K562 (cell line): Measurements from ENCODE around the gene PCBD2. TPM values are rescaled to one million over a fixed set of nuclear protein-coding genes. Genes with fewer than 3 reads are reported as not detected.

Experiments used
- ATAC-seq: fragments of 200-7000 bp; cut with Tn5 transposase; 3 replicates; pipeline ENCODE4 v1.9.1; 2020; ENCODE audit warnings: moderate library complexity
- BruUV-seq: library from RNA; stranded (reverse); fragments of 400-500 nt; replicated peaks from 2 replicates; lab custom pipeline; 2021; lab: Mats Ljungman, UMichigan
- CTCF ChIA-PET: fragments of 300-600 bp; formaldehyde crosslinking; extraction: SDS; loops from one replicate; lab custom pipeline; 2021; ENCODE audit warnings: low intra/inter-chr PET ratio; lab: Yijun Ruan, JAX
- POLR2A ChIA-PET: fragments of 300-600, 350-650 bp; sonication (Branson Sonifier 250); formaldehyde crosslinking; extraction: SDS; loops from one replicate; lab custom pipeline; 2021; ENCODE audit warnings: antibody characterized with exemption, inconsistent platforms; lab: Yijun Ruan, JAX
- DNase-seq, 4 experiments: peaks; one replicate each; pipeline versions ENCODE4 v3.0.0 to v3.0.0-alpha.2; 2011 to 2018; ENCODE audit warnings: low spot score in 3 of 4, mixed read lengths in 3 of 4; ENCODE audit errors: extremely low read depth in 1 of 4
- FAIRE-seq: peaks from 2 replicates; lab custom pipeline; 2011; peaks lifted over from hg19 to GRCh38; lab: Jason Lieb, UNC
- H2AFZ ChIP-seq: 2 replicates; pipeline ENCODE4 v1.6.0; 2011; ENCODE audit warnings: low read depth, low read length, control low read depth, inconsistent platforms
- H3K27ac ChIP-seq: fragments of 200-600 bp; 3 replicates; pipeline ENCODE4 v1.8.0; 2011; ENCODE audit warnings: low read depth, mild to moderate bottlenecking, control low read depth, inconsistent platforms, low read length, moderate library complexity, mixed read lengths; ENCODE audit errors: extremely low read depth
- H3K27me3 ChIP-seq, 2 experiments: fragments of 300-600 bp in 1 of 2; 2 replicates in 1 of 2; 3 replicates in 1 of 2; pipeline versions ENCODE4 v1.6.0 to v1.8.0; 2011; ENCODE audit warnings: inconsistent platforms in 2 of 2, low read length in 2 of 2, mild to moderate bottlenecking in 1 of 2, mixed read lengths in 1 of 2, moderate library complexity in 1 of 2; ENCODE audit not compliant: control insufficient read depth in 2 of 2, insufficient read depth in 2 of 2
- H3K36me3 ChIP-seq: fragments of 300-600 bp; 3 replicates; pipeline ENCODE4 v1.8.0; 2011; ENCODE audit warnings: mild to moderate bottlenecking, low read length, inconsistent platforms; ENCODE audit not compliant: control insufficient read depth, insufficient read depth
- H3K4me1 ChIP-seq, 2 experiments: fragments of 200-600 bp in 1 of 2; replicated peaks in 1 of 2; 2 replicates in 1 of 2; 3 replicates in 1 of 2; pipeline versions ENCODE4 v1.5.1 to v1.8.0; 2011; ENCODE audit warnings: inconsistent platforms in 2 of 2, low read length in 2 of 2, mild to moderate bottlenecking in 1 of 2, mixed read lengths in 1 of 2, moderate library complexity in 1 of 2; ENCODE audit not compliant: control insufficient read depth in 2 of 2, insufficient read depth in 2 of 2
- H3K4me2 ChIP-seq: 2 replicates; pipeline ENCODE4 v1.6.1; 2011; ENCODE audit warnings: low read length, control low read depth, inconsistent platforms, mixed read lengths; ENCODE audit not compliant: insufficient read depth
- H3K4me3 ChIP-seq: fragments of 200-600 bp; sonication (generic), shearing (Covaris generic); 2 replicates; pipeline ENCODE4 v1.5.1; 2016; ENCODE audit warnings: control low read depth, inconsistent platforms
- H3K79me2 ChIP-seq: fragments of 200-600 bp; 3 replicates; pipeline ENCODE4 v1.8.0; 2011; ENCODE audit warnings: low read length, inconsistent platforms; ENCODE audit not compliant: control insufficient read depth, insufficient read depth
- H3K9ac ChIP-seq, 2 experiments: 2 replicates each; pipeline versions ENCODE4 v1.6.0 to v1.6.1; 2011; ENCODE audit warnings: low read depth in 2 of 2, low read length in 2 of 2, control low read depth in 1 of 2, inconsistent platforms in 1 of 2, mild to moderate bottlenecking in 1 of 2, mixed read lengths in 1 of 2; ENCODE audit not compliant: insufficient read depth in 1 of 2
- H3K9me1 ChIP-seq: one replicate; pipeline ENCODE4 v1.6.0; 2011; ENCODE audit warnings: inconsistent platforms, mild to moderate bottlenecking, low read length, moderate library complexity; ENCODE audit not compliant: control insufficient read depth, insufficient read depth
- H3K9me3 ChIP-seq: replicated peaks from 2 replicates; pipeline ENCODE4 v1.5.1; 2011; ENCODE audit warnings: low read depth, low read length, inconsistent platforms; ENCODE audit not compliant: control insufficient read depth, insufficient read depth
- H4K20me1 ChIP-seq: replicated peaks from 2 replicates; pipeline ENCODE4 v1.6.1; 2011; ENCODE audit warnings: low read length, inconsistent platforms, mixed read lengths; ENCODE audit not compliant: control insufficient read depth, insufficient read depth
- ARID3B ChIP-seq: fragments of 250-450 bp; sonication (Bioruptor Pico); IDR thresholded peaks from 2 replicates; pipeline ENCODE4 v1.4.0; 2020; ENCODE audit warnings: borderline replicate concordance
- BCOR ChIP-seq: fragments of 450-650 bp; IDR thresholded peaks from 2 replicates; pipeline ENCODE4 v1.6.1; 2016
- CHD1 ChIP-seq: fragments of 200-600 bp; sonication (generic); IDR thresholded peaks from one replicate; pipeline ENCODE4 v1.6.1; 2012; ENCODE audit warnings: mild to moderate bottlenecking, moderate library complexity, low read length, inconsistent platforms
- DPF2 ChIP-seq: fragments of 450-650 bp; IDR thresholded peaks from 2 replicates; pipeline ENCODE4 v1.6.1; 2016
- KDM2B ChIP-seq: fragments of 250-450 bp; sonication (Bioruptor Pico); IDR thresholded peaks from 2 replicates; pipeline ENCODE4 v1.8.0; 2021; ENCODE audit warnings: mild to moderate bottlenecking, moderate library complexity
- KDM4B ChIP-seq, 2 experiments: fragments of 450-650 bp in 1 of 2; sonication (generic) in 1 of 2; IDR thresholded peaks; 2 replicates each; pipeline ENCODE4 v1.6.1; 2016 to 2017; ENCODE audit warnings: borderline replicate concordance in 2 of 2, antibody characterized with exemption in 1 of 2, low read depth in 1 of 2, mild to moderate bottlenecking in 1 of 2
- KLF10 ChIP-seq: fragments of 250-450 bp; sonication (Bioruptor Pico); IDR thresholded peaks from 2 replicates; pipeline ENCODE4 v1.6.1; 2021; ENCODE audit warnings: matching md5 sums
- MAX ChIP-seq: sonication (generic); formaldehyde crosslinking; IDR thresholded peaks from 2 replicates; pipeline ENCODE4 v1.9.0; 2022; ENCODE audit warnings: mild to moderate bottlenecking, missing genetic modification reagents
- PHF20 ChIP-seq: fragments of 450-650 bp; IDR thresholded peaks from 2 replicates; pipeline ENCODE4 v1.6.1; 2018; ENCODE audit not compliant: partially characterized antibody
- PML ChIP-seq: IDR thresholded peaks from 2 replicates; pipeline ENCODE4 v1.6.1; 2012; ENCODE audit warnings: low read length, inconsistent platforms
- PYGO2 ChIP-seq: fragments of 450-650 bp; IDR thresholded peaks from 2 replicates; pipeline ENCODE4 v1.6.1; 2016; ENCODE audit warnings: mild to moderate bottlenecking, missing genetic modification characterization, moderate library complexity, missing compliant biosample characterization
- TGIF2 ChIP-seq: sonication (generic); formaldehyde crosslinking; IDR thresholded peaks from 2 replicates; pipeline ENCODE4 v1.8.1; 2022; ENCODE audit warnings: mild to moderate bottlenecking, missing genetic modification reagents, moderate library complexity
- ZKSCAN1 ChIP-seq: fragments of 150-350 bp; IDR thresholded peaks from 2 replicates; pipeline ENCODE4 v1.6.1; 2016; ENCODE audit warnings: low read depth, low read length
- WGBS: fragments of 100-300 bp; shearing (Covaris generic); methylation state at CpG from one replicate; pipeline ENCODE4 v1.1.6; 2016; ENCODE audit warnings: low coverage, mixed read lengths; ENCODE audit not compliant: insufficient coverage; ENCODE audit errors: missing lambda C conversion rate; 5-methylcytosine and 5-hydroxymethylcytosine counted together
- in situ Hi-C: fragments of 300-500 bp; cut with MboI; formaldehyde crosslinking; loops from 4 replicates; pipeline ENCODE4 v1.15.0; 2018; ENCODE audit warnings: inconsistent platforms, mixed read lengths
- intact Hi-C: fragments of 100-400 bp; cut with micrococcal nuclease; formaldehyde crosslinking; loops from 2 replicates; pipeline ENCODE4 v1.14.2; 2022
- polyA plus RNA-seq, 8 experiments: library from polyadenylated mRNA; depleted of rRNA in 4 of 8; stranded (reverse) in 5 of 8; unstranded in 3 of 8; fragments of >200 nt; fragmentation: Nextera tagmentation in 2 of 8; fragmentation: Illumina TruSeq in 1 of 8; extraction: Ambion mirVana in 2 of 8; extraction: Trizol in 1 of 8; gene quantifications; 2 replicates each; pipeline versions ENCODE4 v1.2.1 to v1.2.3, GENCODE V29; 2011 to 2014; ENCODE audit warnings: inconsistent platforms in 1 of 8, missing spikeins in 1 of 8
- total RNA-seq, 7 experiments: library from RNA; depleted of rRNA in 6 of 7; stranded (reverse); fragments of >200 nt in 6 of 7; fragmentation: Illumina TruSeq in 2 of 7; extraction: Trizol in 2 of 7; gene quantifications; 2 replicates each; pipeline versions ENCODE4 v1.2.1 to v1.2.3, GENCODE V29; 2011 to 2021; ENCODE audit warnings: low replicate concordance in 1 of 7
- TF ChIP-seq, protein P1 (sequence below), 2 experiments: fragments of 200-800 bp in 1 of 2; sonication (Bioruptor generic) in 1 of 2; sonication (generic) in 1 of 2; formaldehyde crosslinking in 1 of 2; IDR thresholded peaks in 1 of 2; conservative IDR thresholded peaks in 1 of 2; 2 replicates each; pipeline versions ENCODE4 v1.5.0 to v1.6.1; 2016 to 2020; ENCODE audit warnings: missing compliant biosample characterization in 1 of 2, missing genetic modification characterization in 1 of 2, missing genetic modification reagents in 1 of 2

PCBD2 gene
- total and polyA plus RNA-seq, 9 of the 15 experiments (the other 6 are each of a cell fraction or from before 2014, with no cell fraction given): 5.2 to 13.8 (median 7.8) TPM

GRCh38 chr5:134905246-134905996 is 490 bp downstream of the PCBD2 start:
- ChIA-PET POLR2A (interaction anchor here (0.6 to 2.4 kb wide), 18 partner anchors 10 to 322 kb away, joined by 3 to 11 read pairs (median 4); partner anchors contain the start of genes DDX46 and TXNDC15), CTCF (interaction anchor here (0.6 to 1.3 kb wide), 4 partner anchors 60 to 514 kb away, joined by 3 read pairs; partner anchors contain the start of gene C5orf24)
- peak overlapping the region; percentile 82 for H3K4me2 ChIP-seq
- in situ Hi-C loops: no loop called here
- no peaks in the 10 kb centered on the region for H3K9me3 ChIP-seq
- H3K36me3 ChIP-seq: peaks cover 23% of the 10 kb centered on the region; the same call in 2 of the 3 replicates
- no peaks in the 10 kb centered on the region for H3K27me3 ChIP-seq
- under 1% methylated on average over 33 of the region's 54 CpGs for WGBS
- H2AFZ ChIP-seq: peak overlapping the region; percentile 93
- intact Hi-C loops: loop anchor here (2.0 to 10.0 kb wide), 4 partner anchors 59 to 311 kb away; partner anchors contain the start of gene CAMLG
- H3K79me2 ChIP-seq: peaks cover 19% of the 10 kb centered on the region
- peak; percentile 79 for FAIRE-seq
- DNase-seq: peak in 2 of 4 experiments; percentile 50 to 77
- H3K4me3 ChIP-seq: peak overlapping the region; percentile 87
- peaks cover 2 to 25% of the 10 kb centered on the region in 2 experiments; a peak in 4 of 5 replicates for H3K4me1 ChIP-seq
- ATAC-seq: peak; percentile 72
- H3K9me1 ChIP-seq: no peaks in the 10 kb centered on the region
- H3K9ac ChIP-seq: peak overlapping the region; percentile 91
- BruUV-seq: TSS peak; percentile 65
- H4K20me1 ChIP-seq: no peaks in the 10 kb centered on the region
- H3K27ac ChIP-seq: peak overlapping the region; percentile 92
- TF ChIP-seq ARID3B (CRISPR knock-in tag) (no peak), PHF20 (peak; percentile 35), CHD1 (peak; percentile 59), TGIF2 (CRISPR knock-in tag) (peak; percentile 74; the same call in 1 of the 2 replicates), DPF2 (peak; percentile 26; the same call in 1 of the 2 replicates), PYGO2 (tag) (no peak), MAX (CRISPR knock-in tag) (peak; percentile 52; the same call in 1 of the 2 replicates), KDM2B (no peak), KLF10 (CRISPR knock-in tag) (no peak), KDM4B (IDR thresholded peaks at IDR 0.05; ENCODE audit: borderline replicate concordance in 2 of 2, low read depth in 1 of 2) (peak in 1 of 2 experiments; percentile 60; a peak in 1 of 4 replicates), ZKSCAN1 (no peak), BCOR (0 out of 2 replicates have a peak, but pooled peaks have one; percentile 10), PML (peak; percentile 44; the same call in 1 of the 2 replicates)
- TF ChIP-seq, protein P1, sequence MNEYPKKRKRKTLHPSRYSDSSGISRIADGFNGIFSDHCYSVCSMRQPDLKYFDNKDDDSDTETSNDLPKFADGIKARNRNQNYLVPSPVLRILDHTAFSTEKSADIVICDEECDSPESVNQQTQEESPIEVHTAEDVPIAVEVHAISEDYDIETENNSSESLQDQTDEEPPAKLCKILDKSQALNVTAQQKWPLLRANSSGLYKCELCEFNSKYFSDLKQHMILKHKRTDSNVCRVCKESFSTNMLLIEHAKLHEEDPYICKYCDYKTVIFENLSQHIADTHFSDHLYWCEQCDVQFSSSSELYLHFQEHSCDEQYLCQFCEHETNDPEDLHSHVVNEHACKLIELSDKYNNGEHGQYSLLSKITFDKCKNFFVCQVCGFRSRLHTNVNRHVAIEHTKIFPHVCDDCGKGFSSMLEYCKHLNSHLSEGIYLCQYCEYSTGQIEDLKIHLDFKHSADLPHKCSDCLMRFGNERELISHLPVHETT (CRISPR knock-in tag; conservative IDR thresholded peaks at IDR 0.05 in 1 of 2, IDR thresholded peaks at IDR 0.05 in 1 of 2): peak in 1 of 2 experiments; percentile 91; a peak in 2 of 4 replicates
